GM12873 (cell line): ENCODE measurements around the gene TTLL5.

Experiments
- CTCF ChIP-seq: IDR thresholded peaks from 2 replicates; pipeline ENCODE4 v1.5.1; 2012; ENCODE audit warnings: low read depth, mild to moderate bottlenecking, moderate library complexity, low read length, control low read depth; ENCODE audit not compliant: insufficient read depth; ENCODE audit errors: missing control alignments

The TTLL5 gene

GRCh38 chr14:75952489-75952888, 291.4 kb downstream of the TTLL5 start:
- no peak for TF ChIP-seq CTCF

- no peak for TF ChIP-seq CTCF
These were observed 298.0 kb downstream of the TTLL5 start for GRCh38 chr14:75959031-75959430.

GRCh38 chr14:75960231-75960630, 299.2 kb downstream of the TTLL5 start:
- TF ChIP-seq CTCF: no peak

GRCh38 chr14:75961662-75962061, 300.6 kb downstream of the TTLL5 start:
- no peak for TF ChIP-seq CTCF

- no peak for TF ChIP-seq CTCF
These were observed 306.8 kb downstream of the TTLL5 start for GRCh38 chr14:75967866-75968265.

- no peak for TF ChIP-seq CTCF
These were observed 307.4 kb downstream of the TTLL5 start for GRCh38 chr14:75968456-75968855.

GRCh38 chr14:75969126-75969525, 308.1 kb downstream of the TTLL5 start:
- no peak for TF ChIP-seq CTCF

- TF ChIP-seq CTCF: no peak
These were observed 308.8 kb downstream of the TTLL5 start for GRCh38 chr14:75969891-75970290.
